Measurements from ENCODE around the gene PCSK5.
"Not testable (repeated sequence)": the region's sequence is repeated elsewhere in the genome, so short reads cannot be mapped to it uniquely, and the experiment has no call there.

Gene PCSK5

DNA sequence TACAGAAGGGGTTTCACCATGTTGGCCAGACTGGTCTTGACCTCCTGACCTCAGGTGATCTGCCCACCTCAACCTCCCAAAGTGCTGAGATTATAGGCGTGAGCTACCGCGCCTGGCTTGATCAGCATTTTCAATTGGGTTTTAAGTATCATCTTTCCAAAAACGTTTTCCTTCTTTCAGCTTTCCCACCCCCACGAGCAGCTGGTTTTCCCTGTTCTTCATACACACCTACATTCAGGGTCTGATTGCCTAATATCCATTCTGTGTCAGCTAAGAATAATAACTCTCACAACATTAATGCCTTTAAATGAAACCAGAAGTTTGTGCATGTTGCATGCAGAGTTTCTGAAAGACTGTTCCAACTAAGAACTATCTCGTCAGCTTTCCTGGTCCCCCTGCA, 465.4 kb downstream of the PCSK5 start:
- no peak for DNase-seq (ENCODE audit: low read depth in 2 of 2)

DNA sequence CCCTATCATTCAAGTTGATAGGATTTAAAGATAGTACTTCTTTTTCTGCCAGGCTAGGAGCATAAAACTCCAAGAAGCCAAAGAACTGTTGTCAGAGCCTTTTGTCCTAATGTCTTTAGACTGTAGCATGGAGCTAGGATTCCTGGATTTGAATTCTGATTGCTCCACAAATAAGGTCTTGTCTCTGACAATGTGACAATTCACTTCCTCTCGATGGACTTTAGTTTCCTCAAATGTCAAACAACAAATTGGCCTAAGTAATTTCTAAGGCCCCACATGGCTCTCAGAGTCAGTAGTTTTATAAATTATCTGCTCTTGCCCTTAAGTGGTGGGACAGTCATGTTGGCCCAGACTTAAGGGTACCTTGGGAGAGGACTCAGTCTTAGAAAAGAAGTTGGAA, 467.1 kb downstream of the PCSK5 start:
- DNase-seq (ENCODE audit: low read depth in 2 of 2): no peak

DNA sequence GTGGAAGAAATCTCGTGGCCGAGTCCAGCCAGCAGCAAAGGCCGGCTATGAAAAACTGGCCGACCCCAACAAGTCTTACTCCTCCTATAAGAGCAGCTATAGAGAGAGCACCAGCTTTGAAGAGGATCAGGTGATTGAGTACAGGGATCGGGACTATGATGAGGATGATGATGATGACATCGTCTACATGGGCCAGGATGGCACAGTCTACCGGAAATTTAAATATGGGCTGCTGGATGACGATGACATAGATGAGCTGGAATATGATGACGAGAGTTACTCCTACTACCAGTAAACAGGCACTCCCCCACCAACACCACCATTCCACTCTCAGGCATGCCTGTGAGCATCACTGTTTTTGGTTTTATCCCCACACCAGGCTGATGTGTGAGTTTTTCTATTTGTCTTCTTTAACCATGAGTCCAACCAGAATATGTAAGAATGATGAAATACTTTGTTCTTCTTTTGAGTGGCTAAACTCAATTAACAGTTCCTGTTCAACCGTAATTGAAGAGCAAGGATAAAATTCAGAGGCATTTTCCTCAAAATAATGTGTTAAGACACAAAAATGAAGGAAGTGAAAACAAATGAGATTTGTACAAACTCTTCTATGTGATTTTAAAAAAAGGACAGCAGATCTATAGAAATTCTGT, 468.3 kb downstream of the PCSK5 start:
- no peak for DNase-seq (ENCODE audit: low read depth in 2 of 2)

- DNase-seq (ENCODE audit: low read depth in 2 of 2): no peak
These were observed 468.9 kb downstream of the PCSK5 start for GRCh38 chr9:76359365-76359764.

DNA sequence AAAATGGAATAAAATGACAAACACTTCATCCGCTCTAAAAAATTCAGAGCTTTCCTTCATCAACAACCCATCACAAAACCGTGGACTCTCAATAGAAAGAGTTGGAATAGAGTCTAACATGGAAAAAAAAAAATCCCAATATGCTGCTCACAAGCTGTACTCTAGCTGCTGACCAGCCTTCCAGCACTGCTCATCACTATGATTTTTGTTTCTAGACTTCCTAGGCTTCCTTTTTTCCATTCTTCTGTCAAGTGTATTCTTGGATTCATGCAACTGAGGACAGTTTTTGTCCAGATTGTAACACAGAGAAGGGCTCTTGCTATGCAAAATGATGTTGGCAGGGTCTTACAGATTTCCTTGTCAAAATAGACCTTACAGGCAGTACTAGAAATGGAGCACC, 469.3 kb downstream of the PCSK5 start:
- DNase-seq (ENCODE audit: low read depth in 2 of 2): no peak

GRCh38 chr9:76362332-76363031, 472.0 kb downstream of the PCSK5 start:
- DNase-seq (ENCODE audit: low read depth in 2 of 2): not testable (repeated sequence)

DNA sequence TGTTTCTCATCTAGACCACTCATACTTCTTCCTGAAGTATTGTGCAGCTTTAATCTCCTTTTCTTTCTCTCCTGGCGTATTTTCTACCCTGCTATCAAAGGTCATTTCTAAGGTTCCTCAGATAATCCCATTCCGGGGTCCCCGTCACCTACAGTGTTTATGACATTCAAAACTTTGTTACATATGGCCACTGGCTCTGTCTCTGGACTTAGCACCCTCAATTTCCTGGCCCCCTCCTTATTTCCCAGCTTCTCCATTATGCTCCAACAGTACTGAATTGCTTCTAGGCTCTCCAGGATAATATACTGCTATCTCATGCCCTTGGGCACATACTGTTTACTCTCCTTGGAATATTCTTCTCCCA, 472.5 kb downstream of the PCSK5 start:
- DNase-seq (ENCODE audit: low read depth in 2 of 2): no peak

GRCh38 chr9:76365028-76365427, 474.6 kb downstream of the PCSK5 start:
- DNase-seq (ENCODE audit: low read depth in 2 of 2): no peak

DNA sequence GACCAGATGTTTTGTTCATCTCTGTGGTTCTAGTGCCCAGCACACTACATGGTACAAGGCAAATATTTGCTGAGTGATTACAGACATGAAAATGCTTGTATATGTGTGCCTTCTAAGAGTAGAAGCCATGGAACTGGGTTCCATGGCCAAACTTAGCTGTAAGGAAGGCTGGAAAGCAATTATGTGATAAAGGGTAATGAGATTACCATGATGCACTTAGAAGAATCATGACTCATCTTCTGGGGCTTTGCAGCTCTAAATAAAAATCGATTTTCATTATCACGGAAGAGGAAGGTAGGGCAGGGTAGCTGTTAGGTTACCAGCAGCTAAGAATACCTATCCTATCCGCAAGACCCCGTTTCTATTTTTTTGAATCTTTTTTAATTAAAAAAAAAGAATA, 475.8 kb downstream of the PCSK5 start:
- DNase-seq (ENCODE audit: low read depth in 2 of 2): no peak

DNA sequence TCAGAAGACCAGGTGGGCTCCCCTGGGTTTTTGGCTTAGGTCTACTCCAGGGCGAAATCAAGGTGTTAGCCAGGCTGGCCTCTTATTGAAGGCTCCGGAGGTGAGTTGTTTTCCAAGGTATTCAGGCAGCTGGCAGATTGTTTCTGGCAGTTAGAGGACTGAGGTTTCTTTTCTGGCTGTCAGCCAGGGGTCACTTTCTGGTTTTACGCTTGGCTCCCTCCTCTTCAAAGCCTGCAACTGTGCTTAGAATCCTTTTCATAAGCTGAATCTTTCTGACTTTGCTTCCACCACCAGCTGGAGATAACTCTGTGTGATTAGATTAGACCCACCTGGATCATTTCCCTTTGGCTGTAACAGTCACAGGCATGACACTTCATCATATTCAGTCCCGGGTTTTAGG, 479.1 kb downstream of the PCSK5 start:
- no peak for DNase-seq (ENCODE audit: low read depth in 2 of 2)

- no peak for DNase-seq (ENCODE audit: low read depth in 2 of 2)
These were observed 480.0 kb downstream of the PCSK5 start for GRCh38 chr9:76370396-76371023.

GRCh38 chr9:76371901-76372300, 481.4 kb downstream of the PCSK5 start:
- peak; percentile 60 to 65 for DNase-seq (ENCODE audit: low read depth in 2 of 2)

GRCh38 chr9:76372336-76372735, 481.9 kb downstream of the PCSK5 start:
- DNase-seq (ENCODE audit: low read depth in 2 of 2): no peak

DNA sequence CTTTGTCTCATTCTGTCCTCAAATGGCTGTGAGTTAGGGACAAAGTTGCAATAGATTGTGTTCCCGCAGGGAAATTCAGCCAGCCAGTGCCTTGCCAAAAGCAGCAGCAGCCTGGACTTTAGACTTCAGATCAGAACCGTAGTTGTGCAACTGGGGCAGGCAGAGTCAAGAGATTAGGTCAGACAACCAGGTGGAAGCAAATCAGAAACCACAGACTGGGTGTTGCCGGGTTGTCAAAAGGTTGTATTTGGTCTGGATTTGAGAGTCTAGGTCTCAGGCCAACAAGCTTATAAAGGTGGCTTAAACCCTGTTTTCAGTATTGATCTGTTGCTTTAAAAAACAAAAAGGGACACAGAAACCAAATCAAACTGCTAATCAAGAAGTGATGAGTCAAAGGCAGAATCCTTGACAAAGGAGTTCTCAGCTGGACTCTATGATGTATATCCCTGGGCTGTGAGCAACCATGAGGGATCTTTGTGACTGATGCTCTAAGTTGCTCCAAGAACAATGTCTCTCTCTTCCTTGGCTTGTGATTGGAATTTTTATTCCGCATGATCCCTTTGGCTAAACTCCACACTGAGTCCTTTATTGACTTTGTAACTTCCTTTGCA, 482.8 kb downstream of the PCSK5 start:
- peak in 1 of 2 experiments; percentile 35 for DNase-seq (ENCODE audit: low read depth in 2 of 2)

DNA sequence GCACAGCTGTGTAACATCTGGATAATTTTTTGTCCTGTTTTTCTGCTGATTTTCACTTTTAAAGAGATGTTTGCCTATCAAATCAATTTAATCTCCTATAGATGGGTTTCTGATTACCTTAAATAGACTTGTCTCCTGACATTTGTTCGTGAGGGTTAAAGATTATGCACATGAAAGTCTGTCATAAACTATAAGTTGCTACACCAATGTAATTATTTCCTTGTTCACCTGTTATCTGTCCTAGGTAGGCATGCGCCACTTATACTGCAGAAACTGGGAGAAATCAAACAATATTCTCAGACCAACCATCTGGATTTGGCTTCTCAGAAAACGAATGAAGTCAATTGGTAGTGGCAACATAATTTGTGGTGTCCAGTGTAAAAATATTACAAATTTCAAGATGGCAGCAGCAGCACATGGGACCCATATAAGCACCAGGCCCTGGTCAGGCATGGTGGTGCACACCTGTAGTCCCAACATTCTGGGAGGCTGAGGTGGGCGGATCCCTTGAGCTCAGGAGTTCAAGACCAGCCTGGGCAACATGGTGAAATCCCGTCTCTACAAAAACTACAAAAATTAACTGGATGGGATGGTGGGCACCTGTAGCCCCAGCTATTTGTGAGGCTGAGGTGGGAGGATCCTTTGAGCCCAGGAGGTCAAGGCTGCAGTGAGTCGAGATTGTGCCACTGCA, 483.5 kb downstream of the PCSK5 start:
- DNase-seq (ENCODE audit: low read depth in 2 of 2): no peak

DNA sequence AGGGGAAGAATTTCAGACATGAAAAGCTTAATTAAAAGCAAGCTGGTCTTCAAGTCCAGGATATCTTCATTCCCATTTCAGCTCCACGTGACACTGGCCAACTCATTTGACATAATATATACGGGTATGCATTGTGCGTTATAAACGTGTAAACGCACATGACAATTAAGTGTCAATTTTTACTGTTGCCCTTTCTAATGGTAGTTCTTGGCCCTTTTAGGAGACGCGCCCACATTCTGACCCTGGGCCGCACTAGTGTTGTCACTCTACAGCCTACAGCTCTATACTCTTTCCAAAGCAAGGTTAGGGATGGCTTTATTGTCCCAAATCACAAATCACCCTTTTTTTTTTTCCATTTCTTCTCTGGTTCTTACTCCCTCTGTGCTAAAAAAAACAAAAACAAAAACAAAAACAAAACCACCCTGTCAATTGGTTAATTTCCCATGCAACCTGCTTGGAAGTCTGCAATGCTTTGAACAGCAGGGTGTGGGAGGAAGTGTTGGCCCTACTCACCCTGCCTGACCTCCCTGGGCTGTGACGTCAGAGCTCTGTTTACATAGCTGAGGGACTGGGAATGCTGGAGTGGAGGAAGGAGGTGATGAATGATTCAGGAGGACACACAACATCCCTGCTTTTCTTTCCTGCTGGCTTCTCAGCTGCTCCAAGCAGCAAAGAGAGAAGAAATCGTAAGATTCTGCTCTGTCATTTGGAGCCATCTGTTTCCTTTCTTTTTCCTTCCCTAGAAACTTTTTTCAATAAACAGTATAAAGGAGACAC, 484.5 kb downstream of the PCSK5 start:
- DNase-seq (ENCODE audit: low read depth in 2 of 2): peak; percentile 44 to 49

GRCh38 chr9:76377791-76378190, 487.3 kb downstream of the PCSK5 start:
- DNase-seq (ENCODE audit: low read depth in 2 of 2): no peak

GRCh38 chr9:76378367-76379073, 488.0 kb downstream of the PCSK5 start:
- DNase-seq (ENCODE audit: low read depth in 2 of 2): no peak

DNA sequence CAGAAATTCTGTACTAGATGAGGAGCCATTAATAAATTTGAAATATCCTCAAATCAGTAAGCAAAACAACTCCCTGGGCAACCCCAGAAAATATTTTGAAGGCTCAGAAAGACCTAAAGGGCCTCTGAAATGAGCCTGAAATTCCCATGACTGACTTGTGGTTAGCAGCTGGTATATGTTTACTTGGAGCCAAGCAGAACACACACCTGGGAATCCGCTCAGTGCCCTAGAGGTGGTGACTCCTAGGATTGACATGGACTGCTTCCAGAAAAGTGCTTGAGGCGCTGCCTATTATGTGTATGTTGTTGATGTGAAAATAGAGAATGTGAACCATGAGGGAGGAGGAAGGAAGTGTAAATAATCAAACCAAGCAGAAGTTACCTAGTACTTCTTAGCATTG, 489.0 kb downstream of the PCSK5 start:
- DNase-seq (ENCODE audit: low read depth in 2 of 2): no peak

DNA sequence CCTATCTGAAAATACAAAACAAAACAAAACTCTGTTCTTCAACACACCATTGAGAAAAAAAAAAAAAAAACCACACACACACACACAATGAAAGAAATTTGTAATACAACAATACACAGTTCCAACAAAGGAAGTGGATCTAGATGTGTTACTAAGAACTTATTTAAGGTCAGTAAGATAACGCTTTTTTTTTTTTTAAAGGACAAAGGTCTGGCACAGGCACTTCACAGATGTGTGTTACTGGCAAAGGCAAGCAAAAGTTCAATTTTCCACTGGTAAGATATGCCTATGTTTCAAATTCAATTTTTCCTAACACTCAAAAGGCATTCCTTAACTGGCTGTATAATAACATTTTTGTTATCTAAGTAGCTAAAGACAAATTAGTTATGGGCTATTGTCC, 500.2 kb downstream of the PCSK5 start:
- no peak for DNase-seq (ENCODE audit: low read depth in 2 of 2)

Data from fibroblast of skin of left biceps (primary cell).